RWPE2 (cell line): ENCODE measurements around the gene MREG.

Source experiments
- ATAC-seq: fragments of 200-7000 bp; cut with Tn5 transposase; 3 replicates; pipeline ENCODE4 v1.9.1; 2021; ENCODE audit warnings: low read depth
- DNase-seq: peaks from one replicate; pipeline ENCODE4 v3.0.0-alpha.2; 2020; ENCODE audit warnings: low spot score
- H3K27ac ChIP-seq: fragments of 450-650 bp; 2 replicates; pipeline ENCODE4 v1.5.1; 2017; ENCODE audit warnings: mild to moderate bottlenecking; ENCODE audit not compliant: poor library complexity, severe bottlenecking
- H3K27me3 ChIP-seq: fragments of 250-450 bp; sonication (Bioruptor Pico); 2 replicates; pipeline ENCODE4 v1.5.1; 2021; ENCODE audit warnings: mild to moderate bottlenecking, moderate library complexity; ENCODE audit not compliant: insufficient read depth, poor library complexity, severe bottlenecking
- H3K36me3 ChIP-seq: fragments of 250-450 bp; sonication (Bioruptor Pico); 2 replicates; pipeline ENCODE4 v1.5.1; 2020; ENCODE audit warnings: low read depth, mild to moderate bottlenecking, moderate library complexity
- H3K4me1 ChIP-seq: fragments of 250-450 bp; sonication (Bioruptor Pico); 2 replicates; pipeline ENCODE4 v1.5.1; 2021; ENCODE audit warnings: mild to moderate bottlenecking, moderate library complexity; ENCODE audit not compliant: insufficient read depth, poor library complexity, severe bottlenecking
- H3K4me3 ChIP-seq: fragments of 250-450 bp; sonication (Bioruptor Pico); 2 replicates; pipeline ENCODE4 v1.5.1; 2021; ENCODE audit warnings: mild to moderate bottlenecking, moderate library complexity; ENCODE audit not compliant: severe bottlenecking
- H3K9me3 ChIP-seq: fragments of 250-450 bp; sonication (Bioruptor Pico); 2 replicates; pipeline ENCODE4 v1.5.1; 2021; ENCODE audit warnings: mild to moderate bottlenecking, moderate library complexity; ENCODE audit not compliant: severe bottlenecking
- CTCF ChIP-seq: fragments of 450-650 bp; IDR thresholded peaks from one replicate; pipeline ENCODE4 v1.5.1; 2017; ENCODE audit warnings: mild to moderate bottlenecking, moderate library complexity; ENCODE audit not compliant: poor library complexity, severe bottlenecking

Gene MREG

GRCh38 chr2:216055680-216056079 is 42.3 kb upstream of the MREG start:
- Histone ChIP-seq H3K9me3 (no peaks in the 10 kb centered on the region), H3K36me3 (no peaks in the 10 kb centered on the region; the same call in 1 of the 2 replicates), H3K4me3 (no peak overlapping the region), H3K27ac (no peak overlapping the region), H3K27me3 (no peaks in the 10 kb centered on the region), H3K4me1 (peaks cover 10% of the 10 kb centered on the region)
- DNase-seq (no peak), ATAC-seq (no peak)
- TF ChIP-seq CTCF: no peak

- Histone ChIP-seq H3K4me3 (no peak overlapping the region), H3K27ac (no peak overlapping the region), H3K4me1 (no peaks in the 10 kb centered on the region), H3K27me3 (no peaks in the 10 kb centered on the region), H3K36me3 (0 out of 2 replicates have a peak, but pooled peaks cover 2% of the 10 kb centered on the region), H3K9me3 (no peaks in the 10 kb centered on the region)
- no peak for TF ChIP-seq CTCF
- ATAC-seq: no peak
- no peak for DNase-seq
Measured at GRCh38 chr2:216052420-216052819, 39.1 kb upstream of the MREG start.

GRCh38 chr2:216051350-216051749 is 38.0 kb upstream of the MREG start:
- Histone ChIP-seq H3K4me1 (no peaks in the 10 kb centered on the region), H3K27me3 (no peaks in the 10 kb centered on the region), H3K4me3 (no peak overlapping the region), H3K36me3 (0 out of 2 replicates have a peak, but pooled peaks cover 4% of the 10 kb centered on the region), H3K9me3 (no peaks in the 10 kb centered on the region), H3K27ac (no peak overlapping the region)
- TF ChIP-seq CTCF: no peak
- DNase-seq (no peak), ATAC-seq (no peak)

- Histone ChIP-seq H3K9me3 (no peaks in the 10 kb centered on the region), H3K27ac (no peak overlapping the region), H3K27me3 (no peaks in the 10 kb centered on the region), H3K36me3 (0 out of 2 replicates have a peak, but pooled peaks cover 4% of the 10 kb centered on the region), H3K4me3 (no peak overlapping the region), H3K4me1 (no peaks in the 10 kb centered on the region)
- no peak for DNase-seq
- no peak for TF ChIP-seq CTCF
- ATAC-seq: no peak
Measured at GRCh38 chr2:216049452-216049851, 36.1 kb upstream of the MREG start.

GRCh38 chr2:216047397-216047796 is 34.0 kb upstream of the MREG start:
- DNase-seq (no peak), ATAC-seq (no peak)
- no peaks in the 10 kb centered on the region for H3K27me3 ChIP-seq
- H3K36me3 ChIP-seq: 0 out of 2 replicates have a peak, but pooled peaks cover 4% of the 10 kb centered on the region
- no peaks in the 10 kb centered on the region for H3K4me1 ChIP-seq
- TF ChIP-seq CTCF: no peak
- H3K4me3 ChIP-seq: no peak overlapping the region
- H3K27ac ChIP-seq: no peak overlapping the region
- H3K9me3 ChIP-seq: no peaks in the 10 kb centered on the region
